Skeletal muscle tissue (tissue), 4 donors: ENCODE data around the gene EPN1. TPM values are rescaled to one million over a fixed set of nuclear protein-coding genes. Genes with fewer than 3 reads are reported as not detected.

Experiments used
- H3K27ac ChIP-seq: one replicate; pipeline ENCODE4 v1.7.0; 2013; ENCODE audit warnings: mild to moderate bottlenecking, low read depth, low read length, inconsistent platforms
- H3K27me3 ChIP-seq, 3 donors: one replicate each; pipeline ENCODE4 v1.7.0; 2013; ENCODE audit warnings: low read length in 3 of 3; ENCODE audit not compliant: control insufficient read depth in 3 of 3, insufficient read depth in 3 of 3
- H3K36me3 ChIP-seq, 3 donors: one replicate each; pipeline ENCODE4 v1.7.0; 2013; ENCODE audit warnings: low read length in 3 of 3; ENCODE audit not compliant: control insufficient read depth in 3 of 3, insufficient read depth in 3 of 3
- H3K4me1 ChIP-seq, 3 donors: one replicate each; pipeline ENCODE4 v1.7.0; 2013; ENCODE audit warnings: low read length in 3 of 3, mild to moderate bottlenecking in 3 of 3; ENCODE audit not compliant: control insufficient read depth in 3 of 3, insufficient read depth in 3 of 3
- H3K4me3 ChIP-seq, 3 donors: one replicate each; pipeline ENCODE4 v1.7.0; 2013; ENCODE audit warnings: low read length in 3 of 3
- H3K9ac ChIP-seq, 3 donors: one replicate each; pipeline ENCODE4 v1.7.0; 2013; ENCODE audit warnings: low read length in 3 of 3, mild to moderate bottlenecking in 3 of 3, moderate library complexity in 2 of 3, low read depth in 1 of 3
- H3K9me3 ChIP-seq, 3 donors: one replicate each; pipeline ENCODE4 v1.7.0; 2013; ENCODE audit warnings: low read length in 3 of 3; ENCODE audit not compliant: control insufficient read depth in 3 of 3
- total RNA-seq: library from RNA; depleted of rRNA; stranded (reverse); fragments of >200 nt; gene quantifications from one replicate; pipeline ENCODE4 v1.2.3, GENCODE V29; 2014
- donor health status: Osteomylitis.

Gene EPN1
- total RNA-seq, 1 donor from 2014 or later, result 5.7 TPM

- H3K9me3 ChIP-seq, result no peaks in the 10 kb centered on the region
- no peak overlapping the region for H3K27ac ChIP-seq
- peaks cover 5 to 15% (median 12%) of the 10 kb centered on the region in 3 donors for H3K4me1 ChIP-seq
- no peak overlapping the region for H3K4me3 ChIP-seq
- no peaks in the 10 kb centered on the region for H3K27me3 ChIP-seq
- peaks cover 59 to 62% (median 61%) of the 10 kb centered on the region in 3 donors for H3K36me3 ChIP-seq
- no peak overlapping the region for H3K9ac ChIP-seq
These were observed 6.2 kb upstream of the EPN1 start for GRCh38 chr19:55668603-55669348.

- Histone ChIP-seq H3K27ac (no peak overlapping the region), H3K9ac (no peak overlapping the region), H3K9me3 (no peaks in the 10 kb centered on the region), H3K36me3 (peaks cover 53 to 56% (median 55%) of the 10 kb centered on the region in 3 donors), H3K4me1 (peaks cover 11 to 20% (median 18%) of the 10 kb centered on the region in 3 donors), H3K4me3 (no peak overlapping the region), H3K27me3 (no peaks in the 10 kb centered on the region)
These were observed 5.4 kb upstream of the EPN1 start for GRCh38 chr19:55669418-55670279.

GRCh38 chr19:55670280-55671053 lies 4.6 kb upstream of the EPN1 start:
- Histone ChIP-seq H3K27ac (no peak overlapping the region), H3K4me1 (peaks cover 11 to 23% (median 19%) of the 10 kb centered on the region in 3 donors), H3K27me3 (no peaks in the 10 kb centered on the region), H3K4me3 (peak overlapping the region in 1 of 3 donors; percentile 5), H3K9me3 (no peaks in the 10 kb centered on the region), H3K9ac (peak overlapping the region in 1 of 3 donors; percentile 25), H3K36me3 (peaks cover 50 to 55% (median 53%) of the 10 kb centered on the region in 3 donors)

- Histone ChIP-seq H3K36me3 (peaks cover 45 to 52% (median 49%) of the 10 kb centered on the region in 3 donors), H3K4me1 (peaks cover 16 to 29% (median 25%) of the 10 kb centered on the region in 3 donors)
These were observed 4.0 kb upstream of the EPN1 start for GRCh38 chr19:55671054-55671378.

GRCh38 chr19:55672418-55672817 lies 2.6 kb upstream of the EPN1 start:
- Histone ChIP-seq H3K36me3 (peaks cover 31 to 38% (median 36%) of the 10 kb centered on the region in 3 donors), H3K9ac (no peak overlapping the region), H3K27me3 (no peaks in the 10 kb centered on the region), H3K27ac (no peak overlapping the region), H3K4me1 (peaks cover 30 to 43% (median 34%) of the 10 kb centered on the region in 3 donors), H3K4me3 (no peak overlapping the region), H3K9me3 (no peaks in the 10 kb centered on the region)

More at GRCh38 chr19:55671054-55671378, 4.0 kb upstream of the EPN1 start:
- Histone ChIP-seq H3K27ac (no peak overlapping the region), H3K27me3 (no peaks in the 10 kb centered on the region), H3K9me3 (no peaks in the 10 kb centered on the region), H3K4me3 (no peak overlapping the region), H3K9ac (no peak overlapping the region)

- no peak overlapping the region for H3K9ac ChIP-seq
- no peaks in the 10 kb centered on the region for H3K27me3 ChIP-seq
- no peak overlapping the region for H3K27ac ChIP-seq
- no peaks in the 10 kb centered on the region for H3K9me3 ChIP-seq
- H3K36me3 ChIP-seq, result peaks cover 28 to 38% (median 33%) of the 10 kb centered on the region in 3 donors
- H3K4me3 ChIP-seq, result no peak overlapping the region
- H3K4me1 ChIP-seq, result peaks cover 37 to 51% (median 43%) of the 10 kb centered on the region in 3 donors
These were observed 1.6 kb upstream of the EPN1 start for GRCh38 chr19:55673465-55673864.

- Histone ChIP-seq H3K27me3 (no peaks in the 10 kb centered on the region), H3K4me3 (no peak overlapping the region), H3K36me3 (peaks cover 29 to 38% (median 34%) of the 10 kb centered on the region in 3 donors), H3K9me3 (no peaks in the 10 kb centered on the region), H3K4me1 (peaks cover 37 to 55% (median 48%) of the 10 kb centered on the region in 3 donors), H3K9ac (no peak overlapping the region), H3K27ac (no peak overlapping the region)
These were observed 1.1 kb upstream of the EPN1 start for GRCh38 chr19:55673889-55674288.

GRCh38 chr19:55674459-55674840 lies 576 bp upstream of the EPN1 start:
- Histone ChIP-seq H3K4me3 (peak overlapping the region; percentile 60 to 97 (median 91)), H3K9me3 (no peaks in the 10 kb centered on the region), H3K36me3 (peaks cover 29 to 39% (median 35%) of the 10 kb centered on the region in 3 donors), H3K27ac (peak overlapping the region; percentile 81), H3K4me1 (peaks cover 37 to 60% (median 48%) of the 10 kb centered on the region in 3 donors), H3K27me3 (no peaks in the 10 kb centered on the region), H3K9ac (peak overlapping the region; percentile 10 to 96 (median 56))

GRCh38 chr19:55675661-55676354 lies 782 bp downstream of the EPN1 start:
- peak overlapping the region; percentile 91 to 96 (median 96) for H3K9ac ChIP-seq
- no peaks in the 10 kb centered on the region for H3K27me3 ChIP-seq
- H3K4me3 ChIP-seq, result peak overlapping the region; percentile 90 to 97 (median 91)
- peaks cover 25 to 36% (median 34%) of the 10 kb centered on the region in 3 donors for H3K36me3 ChIP-seq
- H3K27ac ChIP-seq, result peak overlapping the region; percentile 81
- peaks cover 32 to 62% (median 45%) of the 10 kb centered on the region in 3 donors for H3K4me1 ChIP-seq
- no peaks in the 10 kb centered on the region for H3K9me3 ChIP-seq
